ENCODE results near the gene TRABD2A.
"Not testable (repeated sequence)": the region's sequence is repeated elsewhere in the genome, so short reads cannot be mapped to it uniquely, and the experiment has no call there.

- not testable (repeated sequence) for TF ChIP-seq GABPA (IDR thresholded peaks at IDR 0.05 in 1 of 2, conservative IDR thresholded peaks at IDR 0.05 in 1 of 2); CTCF (IDR thresholded peaks at IDR 0.05; ENCODE audit: low read depth, low read length, missing input control); ZBTB33 (IDR thresholded peaks at IDR 0.05); NR2F2 (IDR thresholded peaks at IDR 0.05); EGR1 (IDR thresholded peaks at IDR 0.05; ENCODE audit: low read depth in 2 of 2); JUND (IDR thresholded peaks at IDR 0.05); MAX (IDR thresholded peaks at IDR 0.05); REST (IDR thresholded peaks at IDR 0.05); YY1 (IDR thresholded peaks at IDR 0.05); RAD21 (IDR thresholded peaks at IDR 0.05); ATF3 (IDR thresholded peaks at IDR 0.05)
Observed at GRCh38 chr2:84868327-84868726, 12.6 kb downstream of the TRABD2A start.

Data from liver (tissue), 3 donors.